Bone marrow (tissue), 2 donors: ENCODE measurements around the gene FOXD4.
"Not testable (repeated sequence)": the region's sequence is repeated elsewhere in the genome, so short reads cannot be mapped to it uniquely, and the experiment has no call there.

Source experiments
- DNase-seq, 2 donors: peaks; one replicate each; lab custom pipeline; 2025; lab: John Stamatoyannopoulos, UW

The FOXD4 gene

GRCh38 chr9:93909-94308 lies 24.3 kb downstream of the FOXD4 start:
- not testable (repeated sequence) for DNase-seq

- not testable (repeated sequence) for DNase-seq
Measured at GRCh38 chr9:90851-91250, 27.4 kb downstream of the FOXD4 start.

- DNase-seq: not testable (repeated sequence)
Measured at GRCh38 chr9:88396-89037, 29.7 kb downstream of the FOXD4 start.

- DNase-seq: not testable (repeated sequence)
Measured at GRCh38 chr9:87860-88259, 30.4 kb downstream of the FOXD4 start.

- not testable (repeated sequence) for DNase-seq
Measured at GRCh38 chr9:87105-87504, 31.1 kb downstream of the FOXD4 start.

- DNase-seq: not testable (repeated sequence)
Measured at GRCh38 chr9:86697-87096, 31.5 kb downstream of the FOXD4 start.

- not testable (repeated sequence) for DNase-seq
Measured at GRCh38 chr9:82932-83689, 35.1 kb downstream of the FOXD4 start.

GRCh38 chr9:78333-78732 lies 39.9 kb downstream of the FOXD4 start:
- DNase-seq: not testable (repeated sequence)

GRCh38 chr9:76389-76788 lies 41.8 kb downstream of the FOXD4 start:
- not testable (repeated sequence) for DNase-seq

- DNase-seq: not testable (repeated sequence)
Measured at GRCh38 chr9:73900-74525, 44.2 kb downstream of the FOXD4 start.

GRCh38 chr9:73076-73899 lies 44.9 kb downstream of the FOXD4 start:
- not testable (repeated sequence) for DNase-seq
